MCF 10A (cell line): ENCODE data around the gene PTPRN2. TPM values are rescaled to one million over a fixed set of nuclear protein-coding genes. Genes with fewer than 3 reads are reported as not detected.

Experiments
- BruUV-seq: library from RNA; stranded (reverse); fragments of 400-500 nt; replicated peaks from 2 replicates; lab custom pipeline; 2021; lab: Mats Ljungman, UMichigan
- CTCF ChIA-PET: fragments of 300-600 bp; sonication (Branson Sonifier 250); formaldehyde crosslinking; extraction: SDS; loops from one replicate; lab custom pipeline; 2021; ENCODE audit warnings: antibody characterized with exemption, inconsistent platforms; lab: Yijun Ruan, JAX
- POLR2A ChIA-PET: fragments of 300-600, 350-650 bp; sonication (Branson Sonifier 250); formaldehyde crosslinking; extraction: SDS; loops from one replicate; lab custom pipeline; 2020; ENCODE audit warnings: antibody characterized with exemption, inconsistent platforms; lab: Yijun Ruan, JAX
- DNase-seq: peaks from one replicate; pipeline ENCODE4 v3.0.0-alpha.2; 2018; ENCODE audit not compliant: unreplicated experiment
- H3K27ac Mint-ChIP-seq: one replicate; pipeline ENCODE4 v1.8.0; 2022; ENCODE audit warnings: mild to moderate bottlenecking, low read depth, mixed read lengths; ENCODE audit not compliant: unreplicated experiment
- H3K27me3 Mint-ChIP-seq: one replicate; pipeline ENCODE4 v1.8.0; 2022; ENCODE audit warnings: mixed read lengths; ENCODE audit not compliant: insufficient read depth, unreplicated experiment
- H3K36me3 Mint-ChIP-seq: one replicate; pipeline ENCODE4 v1.8.0; 2022; ENCODE audit warnings: mild to moderate bottlenecking, moderate library complexity, mixed read lengths; ENCODE audit not compliant: insufficient read depth, unreplicated experiment
- H3K4me1 Mint-ChIP-seq: one replicate; pipeline ENCODE4 v1.8.0; 2022; ENCODE audit warnings: mixed read lengths; ENCODE audit not compliant: insufficient read depth, unreplicated experiment
- H3K4me3 Mint-ChIP-seq: one replicate; pipeline ENCODE4 v1.8.0; 2022; ENCODE audit warnings: mild to moderate bottlenecking, moderate library complexity, mixed read lengths; ENCODE audit not compliant: unreplicated experiment
- H3K9me3 Mint-ChIP-seq: one replicate; pipeline ENCODE4 v1.8.0; 2022; ENCODE audit warnings: mixed read lengths; ENCODE audit not compliant: unreplicated experiment
- CTCF ChIP-seq: fragments of 200-600 bp; IDR thresholded peaks from one replicate; pipeline ENCODE4 v1.8.0; 2022; ENCODE audit warnings: antibody characterized with exemption, mild to moderate bottlenecking; ENCODE audit not compliant: unreplicated experiment
- intact Hi-C: fragments of 100-400 bp; cut with micrococcal nuclease; formaldehyde crosslinking; loops from 2 replicates; pipeline ENCODE4 v1.14.1; 2022
- total RNA-seq: library from RNA; stranded (reverse); gene quantifications from 2 replicates; pipeline ENCODE4 v1.2.3, GENCODE V29; 2022

Gene PTPRN2
- total RNA-seq, 1 experiment from 2014 or later, result 4.5 TPM

GRCh38 chr7:158479664-158480025 is 108.0 kb downstream of the PTPRN2 start:
- intact Hi-C loops, result no loop called here
- no peak for TF ChIP-seq CTCF
- no peak overlapping the region for H3K27ac Mint-ChIP-seq
- DNase-seq, result no peak
- H3K27me3 Mint-ChIP-seq, result peaks cover 19% of the 10 kb centered on the region
- no peaks in the 10 kb centered on the region for H3K4me1 Mint-ChIP-seq
- POLR2A ChIA-PET, result no interaction called here
- BruUV-seq, result no TSS peak
- no peaks in the 10 kb centered on the region for H3K36me3 Mint-ChIP-seq
- no peaks in the 10 kb centered on the region for H3K9me3 Mint-ChIP-seq
- H3K4me3 Mint-ChIP-seq, result no peak overlapping the region
- CTCF ChIA-PET, result interaction anchor here (0.6 kb wide), 1 partner anchor 83 kb away, joined by 3 read pairs; no protein-coding TSS in a partner anchor

- Mint-ChIP-seq H3K36me3 (no peaks in the 10 kb centered on the region), H3K4me3 (no peak overlapping the region), H3K27me3 (peaks cover 24% of the 10 kb centered on the region), H3K27ac (no peak overlapping the region), H3K4me1 (no peaks in the 10 kb centered on the region), H3K9me3 (no peaks in the 10 kb centered on the region)
- TF ChIP-seq CTCF, result no peak
- no TSS peak for BruUV-seq
- intact Hi-C loops, result no loop called here
- no peak for DNase-seq
- CTCF ChIA-PET, result interaction anchor here (0.6 kb wide), 1 partner anchor 83 kb away, joined by 3 read pairs; no protein-coding TSS in a partner anchor
- POLR2A ChIA-PET, result no interaction called here
Measured at GRCh38 chr7:158479021-158479663, 108.5 kb downstream of the PTPRN2 start.

- H3K9me3 Mint-ChIP-seq, result no peaks in the 10 kb centered on the region
- ChIA-PET POLR2A (no interaction called here), CTCF (no interaction called here)
- H3K27ac Mint-ChIP-seq, result no peak overlapping the region
- H3K36me3 Mint-ChIP-seq, result no peaks in the 10 kb centered on the region
- H3K4me3 Mint-ChIP-seq, result no peak overlapping the region
- H3K4me1 Mint-ChIP-seq, result no peaks in the 10 kb centered on the region
- intact Hi-C loops, result no loop called here
- DNase-seq, result no peak
- H3K27me3 Mint-ChIP-seq, result peaks cover 25% of the 10 kb centered on the region
- no peak for TF ChIP-seq CTCF
- BruUV-seq, result no TSS peak
Measured at GRCh38 chr7:158477866-158478265, 109.8 kb downstream of the PTPRN2 start.

- intact Hi-C loops, result no loop called here
- Mint-ChIP-seq H3K9me3 (no peaks in the 10 kb centered on the region), H3K27ac (no peak overlapping the region), H3K4me1 (no peaks in the 10 kb centered on the region), H3K36me3 (no peaks in the 10 kb centered on the region), H3K27me3 (peaks cover 25% of the 10 kb centered on the region), H3K4me3 (no peak overlapping the region)
- ChIA-PET POLR2A (no interaction called here), CTCF (interaction anchor here (0.8 kb wide), 1 partner anchor 233 kb away, joined by 3 read pairs; no protein-coding TSS in a partner anchor)
- no TSS peak for BruUV-seq
- no peak for DNase-seq
- TF ChIP-seq CTCF, result no peak
Measured at GRCh38 chr7:158476331-158476932, 111.2 kb downstream of the PTPRN2 start.
